GM23338 (cell line): Measurements from ENCODE around the gene ATXN2. TPM values are rescaled to one million over a fixed set of nuclear protein-coding genes. Genes with fewer than 3 reads are reported as not detected.

Experiments
- ATAC-seq: fragments of 200-7000 bp; cut with Tn5 transposase; 3 replicates; pipeline ENCODE4 v1.9.1; 2020
- DNase-seq: peaks from one replicate; pipeline ENCODE4 v3.0.0-alpha.2; 2015; ENCODE audit warnings: low spot score
- H2AFZ ChIP-seq: fragments of 200-600 bp; sonication (generic); 2 replicates; pipeline ENCODE4 v1.8.0; 2016; ENCODE audit warnings: antibody characterized with exemption, mild to moderate bottlenecking, moderate library complexity
- H3F3A ChIP-seq: fragments of 200-600 bp; sonication (generic); replicated peaks from 2 replicates; pipeline ENCODE4 v1.8.0; 2017; ENCODE audit warnings: antibody characterized with exemption, mixed run types, low read depth
- H3K27ac ChIP-seq: fragments of 200-600 bp; sonication (generic); 2 replicates; pipeline ENCODE4 v1.6.1; 2016; ENCODE audit warnings: low read depth
- H3K27me3 ChIP-seq: fragments of 200-600 bp; sonication (generic); 2 replicates; pipeline ENCODE4 v1.8.0; 2016; ENCODE audit warnings: mild to moderate bottlenecking, mixed run types, moderate library complexity; ENCODE audit not compliant: insufficient read depth
- H3K36me3 ChIP-seq: fragments of 200-600 bp; sonication (generic); 2 replicates; pipeline ENCODE4 v1.8.0; 2016; ENCODE audit warnings: mild to moderate bottlenecking; ENCODE audit not compliant: insufficient read depth
- H3K4me1 ChIP-seq: fragments of 200-600 bp; sonication (generic); 2 replicates; pipeline ENCODE4 v1.8.0; 2016; ENCODE audit warnings: mild to moderate bottlenecking, moderate library complexity; ENCODE audit not compliant: insufficient read depth
- H3K4me2 ChIP-seq: fragments of 200-600 bp; sonication (generic); 2 replicates; pipeline ENCODE4 v1.7.1; 2017; ENCODE audit warnings: mixed run types
- H3K4me3 ChIP-seq: fragments of 200-600 bp; sonication (generic); 2 replicates; pipeline ENCODE4 v1.6.1; 2016; ENCODE audit warnings: mixed run types
- H3K79me2 ChIP-seq: fragments of 200-600 bp; sonication (generic); replicated peaks from 2 replicates; pipeline ENCODE4 v1.8.0; 2017; ENCODE audit warnings: mild to moderate bottlenecking; ENCODE audit not compliant: insufficient read depth
- H3K9me2 ChIP-seq: fragments of 200-600 bp; sonication (generic); 2 replicates; pipeline ENCODE4 v1.8.0; 2017; ENCODE audit not compliant: insufficient read depth
- H4K20me1 ChIP-seq: fragments of 200-600 bp; sonication (generic); replicated peaks from 2 replicates; pipeline ENCODE4 v1.8.0; 2017; ENCODE audit warnings: mild to moderate bottlenecking; ENCODE audit not compliant: insufficient read depth
- H3K27ac Mint-ChIP-seq: 2 replicates; pipeline ENCODE4 v1.8.0; 2020; ENCODE audit warnings: inconsistent platforms, mild to moderate bottlenecking, moderate library complexity, mixed read lengths
- H3K27me3 Mint-ChIP-seq: 3 replicates; pipeline ENCODE4 v1.8.0; 2022; ENCODE audit warnings: low read depth, mild to moderate bottlenecking, moderate library complexity, mixed read lengths, inconsistent platforms; ENCODE audit not compliant: insufficient read depth, poor library complexity
- H3K36me3 Mint-ChIP-seq: 3 replicates; pipeline ENCODE4 v1.8.0; 2021; ENCODE audit warnings: low read depth, mild to moderate bottlenecking, inconsistent platforms, moderate library complexity, mixed read lengths
- H3K4me1 Mint-ChIP-seq: 3 replicates; pipeline ENCODE4 v1.8.0; 2020; ENCODE audit warnings: mild to moderate bottlenecking, inconsistent platforms, mixed read lengths
- H3K4me3 Mint-ChIP-seq: 3 replicates; pipeline ENCODE4 v1.8.0; 2021; ENCODE audit warnings: moderate library complexity, mild to moderate bottlenecking, inconsistent platforms, mixed read lengths
- H3K9me3 Mint-ChIP-seq: 3 replicates; pipeline ENCODE4 v1.8.0; 2020; ENCODE audit warnings: moderate library complexity, mild to moderate bottlenecking, inconsistent platforms, mixed read lengths
- EZH2 ChIP-seq: fragments of 200-600 bp; sonication (generic); IDR thresholded peaks from one replicate; pipeline ENCODE4 v1.8.0; 2017; ENCODE audit warnings: antibody characterized with exemption, mild to moderate bottlenecking, low read depth; ENCODE audit not compliant: unreplicated experiment
- EZH2phosphoT487 ChIP-seq: fragments of 200-600 bp; sonication (generic); IDR thresholded peaks from one replicate; pipeline ENCODE4 v1.8.1; 2018; ENCODE audit warnings: antibody characterized with exemption; ENCODE audit not compliant: unreplicated experiment
- NANOG ChIP-seq: IDR thresholded peaks from 2 replicates; pipeline ENCODE4 v1.6.1; 2016; ENCODE audit warnings: antibody characterized with exemption, borderline replicate concordance
- POLR2AphosphoS5 ChIP-seq: IDR thresholded peaks from 2 replicates; pipeline ENCODE4 v1.6.1; 2016; ENCODE audit warnings: antibody characterized with exemption, low read depth
- ZNF114 ChIP-seq: fragments of 250-450 bp; sonication (Bioruptor Pico); IDR thresholded peaks from 2 replicates; pipeline ENCODE4 v1.5.0; 2020; ENCODE audit warnings: mild to moderate bottlenecking, moderate library complexity
- polyA plus RNA-seq: library from polyadenylated mRNA; unstranded; fragments of >200 nt; fragmentation: Nextera tagmentation; extraction: Ambion mirVana; gene quantifications from 2 replicates; pipeline ENCODE4 v1.2.1, GENCODE V29; 2016
- total RNA-seq: library from RNA; depleted of rRNA; stranded (reverse); fragments of >200 nt; shearing (Covaris generic); gene quantifications from 2 replicates; pipeline ENCODE4 v1.2.3, GENCODE V29; 2014
- TF ChIP-seq, protein P1 (sequence below): fragments of 250-450 bp; sonication (Bioruptor Pico); IDR thresholded peaks from 2 replicates; pipeline ENCODE4 v1.5.0; 2020; ENCODE audit warnings: mild to moderate bottlenecking, moderate library complexity

Gene ATXN2
- total and polyA plus RNA-seq, 2 experiments from 2014 or later = 44.8 to 59.5 TPM

DNA sequence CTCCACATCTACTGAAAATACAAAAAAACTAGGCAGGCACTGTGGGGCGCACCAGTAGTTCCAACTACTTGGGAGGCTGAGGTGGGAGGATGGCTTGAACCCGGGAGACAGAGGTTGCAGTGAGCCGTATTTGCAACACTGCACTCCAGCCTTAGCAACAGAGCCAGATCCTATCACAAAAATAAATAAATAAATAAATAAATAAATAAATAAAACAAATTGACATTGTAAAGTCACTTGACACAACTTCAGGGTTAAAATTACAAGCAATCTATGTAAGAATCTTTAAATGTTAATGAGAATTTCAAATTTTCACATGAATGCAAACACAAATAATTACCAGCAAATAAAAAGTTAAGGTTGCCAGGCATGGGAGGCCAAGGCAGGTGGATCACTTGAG lies 11.1 kb downstream of the ATXN2 start (continued):
- TF ChIP-seq ZNF114 (CRISPR knock-in tag) (no peak), NANOG (no peak), EZH2phosphoT487 (no peak), POLR2AphosphoS5 (no peak), EZH2 (no peak)

DNA sequence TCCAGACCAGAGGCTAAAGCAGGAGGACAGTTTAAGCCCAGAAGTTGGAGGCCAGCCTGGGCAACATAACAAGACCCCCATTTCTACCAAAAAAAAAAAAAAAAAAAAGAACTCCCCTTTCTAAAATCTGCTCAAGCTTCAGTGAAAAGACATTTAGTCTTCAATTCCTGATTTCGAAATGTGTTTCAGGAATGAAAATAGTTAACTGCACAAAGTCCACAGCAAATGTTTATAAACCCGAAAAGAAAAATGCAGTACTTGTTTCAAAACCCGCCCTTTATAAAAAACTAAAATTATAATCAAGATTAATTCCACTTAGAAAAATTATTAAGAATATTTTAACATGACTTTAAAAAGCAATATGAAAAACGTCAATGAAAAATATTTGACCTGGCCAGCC lies 12.1 kb downstream of the ATXN2 start:
- Histone ChIP-seq H3K79me2 (peaks cover 100% of the 10 kb centered on the region), H3K27me3 (no peaks in the 10 kb centered on the region), H3K4me3 (no peak overlapping the region), H3K9me2 (no peaks in the 10 kb centered on the region), H3F3A (no peaks in the 10 kb centered on the region), H3K4me2 (no peak overlapping the region), H4K20me1 (peaks cover 66% of the 10 kb centered on the region), H2AFZ (no peak overlapping the region), H3K36me3 (no peaks in the 10 kb centered on the region), H3K4me1 (no peaks in the 10 kb centered on the region), H3K27ac (no peak overlapping the region)
- Mint-ChIP-seq H3K36me3 (no peaks in the 10 kb centered on the region), H3K9me3 (no peaks in the 10 kb centered on the region; the same call in 2 of the 3 replicates), H3K4me3 (no peak overlapping the region), H3K27ac (no peak overlapping the region), H3K4me1 (no peaks in the 10 kb centered on the region), H3K27me3 (peaks cover 2% of the 10 kb centered on the region)
- DNase-seq = no peak
- no peak for ATAC-seq
- TF ChIP-seq, protein P1, sequence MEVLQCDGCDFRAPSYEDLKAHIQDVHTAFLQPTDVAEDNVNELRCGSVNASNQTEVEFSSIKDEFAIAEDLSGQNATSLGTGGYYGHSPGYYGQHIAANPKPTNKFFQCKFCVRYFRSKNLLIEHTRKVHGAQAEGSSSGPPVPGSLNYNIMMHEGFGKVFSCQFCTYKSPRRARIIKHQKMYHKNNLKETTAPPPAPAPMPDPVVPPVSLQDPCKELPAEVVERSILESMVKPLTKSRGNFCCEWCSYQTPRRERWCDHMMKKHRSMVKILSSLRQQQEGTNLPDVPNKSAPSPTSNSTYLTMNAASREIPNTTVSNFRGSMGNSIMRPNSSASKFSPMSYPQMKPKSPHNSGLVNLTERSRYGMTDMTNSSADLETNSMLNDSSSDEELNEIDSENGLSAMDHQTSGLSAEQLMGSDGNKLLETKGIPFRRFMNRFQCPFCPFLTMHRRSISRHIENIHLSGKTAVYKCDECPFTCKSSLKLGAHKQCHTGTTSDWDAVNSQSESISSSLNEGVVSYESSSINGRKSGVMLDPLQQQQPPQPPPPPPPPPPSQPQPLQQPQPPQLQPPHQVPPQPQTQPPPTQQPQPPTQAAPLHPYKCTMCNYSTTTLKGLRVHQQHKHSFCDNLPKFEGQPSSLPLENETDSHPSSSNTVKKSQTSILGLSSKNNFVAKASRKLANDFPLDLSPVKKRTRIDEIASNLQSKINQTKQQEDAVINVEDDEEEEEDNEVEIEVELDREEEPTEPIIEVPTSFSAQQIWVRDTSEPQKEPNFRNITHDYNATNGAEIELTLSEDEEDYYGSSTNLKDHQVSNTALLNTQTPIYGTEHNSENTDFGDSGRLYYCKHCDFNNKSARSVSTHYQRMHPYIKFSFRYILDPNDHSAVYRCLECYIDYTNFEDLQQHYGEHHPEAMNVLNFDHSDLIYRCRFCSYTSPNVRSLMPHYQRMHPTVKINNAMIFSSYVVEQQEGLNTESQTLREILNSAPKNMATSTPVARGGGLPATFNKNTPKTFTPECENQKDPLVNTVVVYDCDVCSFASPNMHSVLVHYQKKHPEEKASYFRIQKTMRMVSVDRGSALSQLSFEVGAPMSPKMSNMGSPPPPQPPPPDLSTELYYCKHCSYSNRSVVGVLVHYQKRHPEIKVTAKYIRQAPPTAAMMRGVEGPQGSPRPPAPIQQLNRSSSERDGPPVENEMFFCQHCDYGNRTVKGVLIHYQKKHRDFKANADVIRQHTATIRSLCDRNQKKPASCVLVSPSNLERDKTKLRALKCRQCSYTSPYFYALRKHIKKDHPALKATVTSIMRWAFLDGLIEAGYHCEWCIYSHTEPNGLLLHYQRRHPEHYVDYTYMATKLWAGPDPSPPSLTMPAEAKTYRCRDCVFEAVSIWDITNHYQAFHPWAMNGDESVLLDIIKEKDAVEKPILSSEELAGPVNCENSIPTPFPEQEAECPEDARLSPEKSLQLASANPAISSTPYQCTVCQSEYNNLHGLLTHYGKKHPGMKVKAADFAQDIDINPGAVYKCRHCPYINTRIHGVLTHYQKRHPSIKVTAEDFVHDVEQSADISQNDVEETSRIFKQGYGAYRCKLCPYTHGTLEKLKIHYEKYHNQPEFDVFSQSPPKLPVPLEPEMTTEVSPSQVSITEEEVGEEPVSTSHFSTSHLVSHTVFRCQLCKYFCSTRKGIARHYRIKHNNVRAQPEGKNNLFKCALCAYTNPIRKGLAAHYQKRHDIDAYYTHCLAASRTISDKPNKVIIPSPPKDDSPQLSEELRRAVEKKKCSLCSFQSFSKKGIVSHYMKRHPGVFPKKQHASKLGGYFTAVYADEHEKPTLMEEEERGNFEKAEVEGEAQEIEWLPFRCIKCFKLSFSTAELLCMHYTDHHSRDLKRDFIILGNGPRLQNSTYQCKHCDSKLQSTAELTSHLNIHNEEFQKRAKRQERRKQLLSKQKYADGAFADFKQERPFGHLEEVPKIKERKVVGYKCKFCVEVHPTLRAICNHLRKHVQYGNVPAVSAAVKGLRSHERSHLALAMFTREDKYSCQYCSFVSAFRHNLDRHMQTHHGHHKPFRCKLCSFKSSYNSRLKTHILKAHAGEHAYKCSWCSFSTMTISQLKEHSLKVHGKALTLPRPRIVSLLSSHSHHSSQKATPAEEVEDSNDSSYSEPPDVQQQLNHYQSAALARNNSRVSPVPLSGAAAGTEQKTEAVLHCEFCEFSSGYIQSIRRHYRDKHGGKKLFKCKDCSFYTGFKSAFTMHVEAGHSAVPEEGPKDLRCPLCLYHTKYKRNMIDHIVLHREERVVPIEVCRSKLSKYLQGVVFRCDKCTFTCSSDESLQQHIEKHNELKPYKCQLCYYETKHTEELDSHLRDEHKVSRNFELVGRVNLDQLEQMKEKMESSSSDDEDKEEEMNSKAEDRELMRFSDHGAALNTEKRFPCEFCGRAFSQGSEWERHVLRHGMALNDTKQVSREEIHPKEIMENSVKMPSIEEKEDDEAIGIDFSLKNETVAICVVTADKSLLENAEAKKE (CRISPR knock-in tag) = no peak
- no peak for TF ChIP-seq EZH2phosphoT487
